GM19468 (cell line): Measurements from ENCODE around the gene FAM167B.

Source experiments
- ATAC-seq: cut with Tn5 transposase; IDR thresholded peaks from one replicate; pipeline ENCODE4 v1.9.1; 2021; ENCODE audit warnings: mild to moderate bottlenecking, moderate library complexity, moderate number of reproducible peaks; ENCODE audit not compliant: unreplicated experiment; ENCODE audit errors: extremely low read depth

FAM167B gene

DNA sequence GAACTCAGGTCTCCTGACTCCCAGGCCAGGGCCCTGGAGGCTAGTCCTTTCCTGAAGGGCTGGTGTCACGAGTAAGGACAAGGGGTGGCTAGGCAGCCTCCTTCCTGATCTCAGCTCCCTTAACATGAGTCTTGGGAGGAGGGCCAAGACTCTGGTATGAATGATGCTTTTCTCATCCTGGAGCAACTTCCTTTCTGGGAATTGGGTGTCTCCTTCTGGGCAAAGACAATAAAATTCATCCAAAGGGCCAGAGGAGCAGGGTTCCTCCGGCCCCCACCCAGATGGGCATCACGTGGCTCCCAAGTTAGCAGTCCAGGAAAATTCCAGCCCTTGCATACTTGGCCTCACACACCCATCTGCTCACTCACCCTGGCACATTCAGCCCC lies at the start of gene FAM167B:
TSS of gene FAM167B (plus strand) at position 335 of the 386 bp plus-strand sequence. CDS start 200 bp downstream, outside the sequence.
- ATAC-seq: no peak

DNA sequence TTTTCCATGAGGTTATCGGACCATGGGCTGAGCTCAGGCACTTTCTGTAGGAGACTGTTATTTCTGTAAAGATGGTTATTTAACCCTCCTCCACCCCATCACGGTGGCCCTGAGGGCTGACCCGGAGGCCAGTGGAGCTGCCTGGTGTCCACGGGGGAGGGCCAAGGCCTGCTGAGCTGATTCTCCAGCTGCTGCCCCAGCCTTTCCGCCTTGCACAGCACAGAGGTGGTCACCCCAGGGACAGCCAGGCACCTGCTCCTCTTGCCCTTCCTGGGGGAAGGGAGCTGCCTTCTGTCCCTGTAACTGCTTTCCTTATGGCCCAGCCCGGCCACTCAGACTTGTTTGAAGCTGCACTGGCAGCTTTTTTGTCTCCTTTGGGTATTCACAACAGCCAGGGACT lies 49.2 kb upstream of the FAM167B start:
- no peak for ATAC-seq

DNA sequence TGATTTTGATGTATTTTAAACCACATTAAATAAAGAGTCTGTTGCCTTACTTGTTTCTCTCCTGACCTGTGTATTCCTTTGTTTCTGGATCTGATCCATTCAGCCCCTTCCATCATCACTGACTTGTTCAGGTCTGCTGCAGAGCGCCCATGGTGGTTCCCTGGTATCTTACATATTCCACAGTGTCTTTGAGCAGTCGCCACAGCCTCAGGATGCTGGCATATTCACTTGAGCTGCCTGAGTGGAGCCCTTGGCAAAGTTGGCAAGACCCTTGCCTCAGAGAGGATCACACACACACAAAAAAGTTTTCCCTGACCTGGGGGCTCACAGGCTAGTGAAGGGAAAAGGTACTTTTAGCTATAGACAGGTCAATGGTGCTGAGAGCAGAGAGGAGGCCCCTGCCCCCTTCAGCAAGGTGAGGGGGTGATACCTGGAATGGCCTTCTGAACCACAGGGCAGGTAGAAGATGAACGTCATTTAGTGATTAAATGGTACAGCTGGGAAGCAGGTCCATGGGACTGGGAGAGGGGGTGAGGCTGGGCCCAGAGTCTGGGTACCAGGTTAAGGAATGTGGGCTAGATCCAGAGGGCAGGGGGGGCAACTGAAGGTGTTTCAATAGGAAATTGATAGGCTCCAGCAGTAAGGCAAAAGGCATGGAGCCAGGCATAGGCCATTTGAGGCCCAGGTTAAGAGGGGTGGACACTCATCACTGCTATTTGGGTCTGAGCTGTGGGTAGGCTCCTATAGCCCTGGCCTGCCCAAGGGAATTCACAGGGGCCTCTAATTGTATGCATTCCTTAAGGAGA lies 48.6 kb upstream of the FAM167B start:
- ATAC-seq: no peak

GRCh38 chr1:32199043-32199716 lies 47.8 kb upstream of the FAM167B start:
- ATAC-seq: no peak

DNA sequence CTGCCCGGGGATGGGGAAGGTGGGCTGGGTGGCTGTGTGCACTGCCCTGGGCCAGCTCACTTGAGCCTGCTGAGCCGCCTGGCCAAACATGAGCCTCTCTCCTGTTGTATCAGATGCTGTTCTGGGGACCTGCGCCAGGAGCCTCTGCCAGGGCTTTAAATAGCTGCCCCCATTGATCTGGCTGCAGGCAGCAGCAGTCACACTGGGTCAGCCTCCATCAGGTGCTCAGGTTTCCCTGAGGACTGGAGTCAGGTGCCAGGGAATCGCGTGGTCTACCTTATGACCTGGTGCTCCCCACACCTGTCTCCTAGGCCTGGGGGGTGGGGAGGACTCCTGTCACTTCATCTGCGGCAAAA lies 47.3 kb upstream of the FAM167B start:
- no peak for ATAC-seq

- ATAC-seq: no peak
Measured at GRCh38 chr1:32200226-32201010, 46.6 kb upstream of the FAM167B start, which contains the start of gene CCDC28B. Gene CCDC28B, plus strand, starts transcription at chr1:32200595. Its CDS starts 1,341 bp downstream, at chr1:32201936.

DNA sequence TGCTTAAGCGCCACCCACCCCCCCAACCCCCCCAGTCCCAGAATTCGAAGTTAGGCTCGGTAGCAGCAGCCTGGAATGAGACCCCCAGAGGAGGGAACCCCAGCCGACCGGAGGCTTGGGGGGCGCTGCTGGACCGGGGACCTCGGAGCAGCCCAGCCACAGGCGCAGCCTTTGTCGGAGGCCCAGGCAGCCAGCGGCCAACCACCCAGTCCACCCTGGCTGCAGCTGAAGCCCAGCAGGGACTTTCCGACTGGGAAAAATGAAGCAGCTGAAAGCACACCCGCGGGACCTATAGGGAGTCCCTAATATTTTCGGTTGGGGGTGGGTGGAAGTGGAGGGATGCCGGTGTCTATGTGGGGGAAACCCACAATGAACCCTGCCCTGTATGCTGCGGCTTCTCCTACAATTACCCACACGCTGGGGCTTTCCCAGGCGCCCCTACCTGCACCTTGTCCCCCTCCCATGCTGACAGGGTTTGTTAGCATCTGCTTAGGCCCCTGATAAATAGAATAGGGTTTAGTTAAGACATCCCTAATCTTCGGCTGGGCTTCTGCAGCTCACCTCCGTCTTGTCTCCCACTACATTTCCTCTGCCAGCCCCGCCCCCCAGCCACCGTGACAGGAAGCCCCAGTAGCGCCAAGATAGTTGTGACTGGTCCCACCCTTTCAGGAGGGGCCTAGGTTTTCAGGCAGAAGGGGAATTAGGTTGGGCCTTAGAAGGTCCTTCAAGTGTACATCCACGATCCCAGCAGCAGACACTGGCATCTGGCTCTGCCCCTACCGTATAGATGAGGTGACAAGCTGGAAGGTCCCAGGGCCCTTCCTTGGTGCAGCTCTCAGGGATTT lies 45.8 kb upstream of the FAM167B start:
- no peak for ATAC-seq

GRCh38 chr1:32204943-32205361 lies 42.1 kb upstream of the FAM167B start:
- ATAC-seq: no peak

- no peak for ATAC-seq
Measured at GRCh38 chr1:32205401-32206370, 41.3 kb upstream of the FAM167B start, which contains the start of gene IQCC. Gene IQCC, plus strand, starts transcription at chr1:32205671. Its CDS starts 11 bp downstream, at chr1:32205682.

- no peak for ATAC-seq
Measured at GRCh38 chr1:32208469-32208868, 38.6 kb upstream of the FAM167B start.

DNA sequence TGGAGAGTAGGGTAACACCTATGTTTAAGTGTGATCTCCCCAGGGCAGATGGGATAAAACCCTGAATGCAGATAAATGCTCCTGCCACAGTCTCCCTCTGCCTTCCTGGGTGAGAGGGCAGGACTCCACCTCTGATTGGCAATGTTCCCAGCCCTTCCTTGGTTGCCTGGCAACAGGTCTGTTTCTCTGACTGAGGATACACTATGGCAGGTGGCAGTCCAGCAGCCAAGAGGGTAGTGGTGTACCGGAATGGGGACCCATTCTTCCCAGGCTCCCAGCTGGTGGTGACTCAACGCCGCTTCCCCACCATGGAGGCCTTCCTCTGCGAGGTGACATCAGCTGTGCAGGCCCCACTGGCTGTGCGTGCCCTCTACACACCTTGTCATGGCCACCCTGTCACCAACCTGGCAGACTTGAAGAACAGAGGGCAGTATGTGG lies 38.1 kb upstream of the FAM167B start, which contains the start of gene DCDC2B:
TSS of gene DCDC2B (plus strand) at position 199 of the 438 bp plus-strand sequence. CDS start at position 204, 5 bp downstream.
- no peak for ATAC-seq

GRCh38 chr1:32215629-32216480 lies 31.2 kb upstream of the FAM167B start:
- ATAC-seq: no peak

GRCh38 chr1:32216566-32216965 lies 30.5 kb upstream of the FAM167B start:
- ATAC-seq: no peak

DNA sequence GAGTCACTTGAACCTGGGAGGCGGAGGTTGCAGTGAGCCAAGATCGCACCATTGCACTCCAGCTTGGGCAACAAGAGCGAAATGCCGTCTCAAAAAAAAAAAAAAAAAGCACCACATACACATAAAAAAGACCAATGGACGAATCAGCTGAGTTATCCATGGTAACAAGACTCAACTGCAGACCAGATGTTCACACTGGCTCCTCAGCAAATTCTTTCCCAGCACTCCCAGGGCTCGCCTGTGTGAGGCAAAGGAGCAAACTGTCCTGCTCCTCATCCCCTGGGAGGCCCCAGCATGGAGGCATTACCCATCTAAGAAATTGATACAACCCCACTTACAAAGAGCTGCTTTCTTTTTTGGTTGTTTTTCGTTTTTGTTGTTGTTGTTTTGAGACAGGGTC lies 28.0 kb upstream of the FAM167B start:
- no peak for ATAC-seq

DNA sequence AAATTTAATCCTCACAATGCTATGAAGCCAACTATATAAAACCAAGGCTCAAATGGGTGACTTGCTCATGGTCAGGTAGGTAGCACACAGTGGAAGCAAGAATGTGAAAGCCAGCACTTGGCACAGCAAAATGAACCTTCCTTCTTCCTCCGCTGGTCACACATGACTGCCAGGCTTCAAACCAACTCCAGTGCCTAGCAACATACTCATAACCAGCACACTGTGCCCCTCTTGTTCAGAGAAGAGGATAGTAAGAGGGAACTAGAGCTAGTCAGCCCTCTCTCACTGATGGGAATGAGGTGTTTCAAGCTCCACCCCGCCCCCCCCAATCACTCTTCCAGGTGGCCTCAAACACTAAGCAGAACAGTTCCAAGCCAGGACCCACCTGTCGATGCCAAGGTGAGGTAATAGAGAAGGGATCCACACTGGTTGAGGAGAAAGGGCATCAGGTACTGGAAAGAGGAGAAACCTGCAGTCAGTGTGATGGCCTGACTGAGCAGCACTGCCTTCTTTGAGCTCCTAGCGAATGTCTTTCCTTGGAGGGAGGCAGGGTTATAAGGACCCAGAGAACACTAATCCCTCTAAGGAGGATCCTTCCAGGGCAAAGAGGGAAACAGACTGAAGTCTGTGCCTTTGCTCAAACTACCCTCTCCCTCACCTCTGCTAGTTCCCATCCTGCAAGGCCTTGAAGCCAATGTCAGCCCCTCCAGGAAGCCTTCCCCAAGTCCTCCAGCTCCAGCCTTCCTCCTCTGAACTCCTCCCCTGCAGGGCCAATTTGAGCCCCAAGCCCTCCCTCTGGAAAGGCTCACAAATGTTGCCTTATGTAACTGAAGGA lies 26.1 kb upstream of the FAM167B start:
- no peak for ATAC-seq

- no peak for ATAC-seq
Measured at GRCh38 chr1:32221581-32221979, 25.4 kb upstream of the FAM167B start.
